Colonic mucosa (tissue), 4 donors: Measurements from ENCODE around the gene RABGAP1L. TPM values are rescaled to one million over a fixed set of nuclear protein-coding genes. Genes with fewer than 3 reads are reported as not detected.

Experiments
- DNase-seq: peaks from one replicate; pipeline ENCODE4 v3.0.0-alpha.2; 2020
- H3K27ac ChIP-seq: fragments of 200-600 bp; one replicate; pipeline ENCODE4 v1.8.0; 2021
- H3K27me3 ChIP-seq: fragments of 200-600 bp; one replicate; pipeline ENCODE4 v1.8.0; 2021
- H3K36me3 ChIP-seq: fragments of 200-600 bp; one replicate; pipeline ENCODE4 v1.8.0; 2021
- H3K4me1 ChIP-seq: fragments of 200-600 bp; one replicate; pipeline ENCODE4 v1.8.0; 2021; ENCODE audit warnings: mild to moderate bottlenecking
- H3K4me3 ChIP-seq: fragments of 200-600 bp; one replicate; pipeline ENCODE4 v1.8.0; 2021
- H3K9ac ChIP-seq, 2 donors: one replicate each; pipeline ENCODE4 v1.7.0; 2013; ENCODE audit warnings: control low read depth in 2 of 2, low read depth in 2 of 2, low read length in 2 of 2
- H3K9me3 ChIP-seq: fragments of 200-600 bp; one replicate; pipeline ENCODE4 v1.8.0; 2021
- CTCF ChIP-seq: fragments of 200-600 bp; IDR thresholded peaks from one replicate; pipeline ENCODE4 v1.8.0; 2022; ENCODE audit warnings: antibody characterized with exemption, mild to moderate bottlenecking
- intact Hi-C: fragments of 100-400 bp; cut with DNase I; formaldehyde crosslinking; loops from one replicate; pipeline ENCODE4 v1.14.1; 2022
- total RNA-seq, 2 donors: library from RNA; stranded (reverse); fragmentation: NEBNext Ultra II Directional in 1 of 2; extraction: Animal tissue kit (Norgen Biotek cat#: 25700) in 1 of 2; gene quantifications; one replicate each; pipeline ENCODE4 v1.2.1, GENCODE V29; 2021
- donor health status: healthy.
- donor health status: DM: no; HTN: no; CAD: no.
- donor health status: DM: no; HTN: no; CAD: no.

RABGAP1L gene
- total RNA-seq, 2 donors from 2014 or later = 50.3 to 87.0 TPM

GRCh38 chr1:175035865-175036264 is 876.5 kb downstream of the RABGAP1L start:
- no peaks in the 10 kb centered on the region for H3K27me3 ChIP-seq
- H3K27ac ChIP-seq = no peak overlapping the region
- no peaks in the 10 kb centered on the region for H3K36me3 ChIP-seq
- H3K9me3 ChIP-seq = no peaks in the 10 kb centered on the region
- no peaks in the 10 kb centered on the region for H3K4me1 ChIP-seq
- TF ChIP-seq CTCF = no peak
- no peak overlapping the region for H3K9ac ChIP-seq
- DNase-seq = no peak
- H3K4me3 ChIP-seq = no peak overlapping the region
- intact Hi-C loops = no loop called here

GRCh38 chr1:175036476-175036875 is 877.2 kb downstream of the RABGAP1L start:
- Histone ChIP-seq H3K9ac (no peak overlapping the region), H3K9me3 (no peaks in the 10 kb centered on the region), H3K4me1 (no peaks in the 10 kb centered on the region), H3K4me3 (no peak overlapping the region), H3K27me3 (no peaks in the 10 kb centered on the region), H3K36me3 (no peaks in the 10 kb centered on the region), H3K27ac (no peak overlapping the region)
- intact Hi-C loops = no loop called here
- no peak for TF ChIP-seq CTCF
- no peak for DNase-seq

- Histone ChIP-seq H3K36me3 (no peaks in the 10 kb centered on the region), H3K27ac (no peak overlapping the region), H3K4me3 (no peak overlapping the region), H3K27me3 (no peaks in the 10 kb centered on the region), H3K9me3 (no peaks in the 10 kb centered on the region), H3K9ac (no peak overlapping the region), H3K4me1 (no peaks in the 10 kb centered on the region)
- DNase-seq = no peak
- no peak for TF ChIP-seq CTCF
- intact Hi-C loops = no loop called here
Measured at GRCh38 chr1:175037416-175037815, 878.1 kb downstream of the RABGAP1L start.

- no peak for TF ChIP-seq CTCF
- intact Hi-C loops = no loop called here
- H3K4me1 ChIP-seq = no peaks in the 10 kb centered on the region
- DNase-seq = no peak
- H3K27ac ChIP-seq = no peak overlapping the region
- H3K27me3 ChIP-seq = no peaks in the 10 kb centered on the region
- H3K4me3 ChIP-seq = no peak overlapping the region
- no peaks in the 10 kb centered on the region for H3K9me3 ChIP-seq
- H3K9ac ChIP-seq = no peak overlapping the region
- no peaks in the 10 kb centered on the region for H3K36me3 ChIP-seq
Measured at GRCh38 chr1:175040324-175040879, 881.1 kb downstream of the RABGAP1L start.

- Histone ChIP-seq H3K27ac (no peak overlapping the region), H3K4me3 (no peak overlapping the region), H3K4me1 (no peaks in the 10 kb centered on the region), H3K9me3 (no peaks in the 10 kb centered on the region), H3K36me3 (no peaks in the 10 kb centered on the region), H3K27me3 (no peaks in the 10 kb centered on the region), H3K9ac (no peak overlapping the region)
- no peak for DNase-seq
- intact Hi-C loops = no loop called here
- TF ChIP-seq CTCF = no peak
Measured at GRCh38 chr1:175042650-175043049, 883.3 kb downstream of the RABGAP1L start.
